ENCODE results near the gene DGKB. TPM values are rescaled to one million over a fixed set of nuclear protein-coding genes. Genes with fewer than 3 reads are reported as not detected.

DGKB gene
- total RNA-seq, 1 experiment from 2014 or later = not detected

- Histone ChIP-seq H3K4me3 (ENCODE audit: low read depth, low read length, poor library complexity, severe bottlenecking) (no peak overlapping the region), H3K27me3 (replicated peaks; ENCODE audit: insufficient read depth, low read depth, low read length, poor library complexity) (no peaks in the 10 kb centered on the region), H3K27ac (ENCODE audit: low read depth, low read length, poor library complexity, severe bottlenecking) (no peak overlapping the region), H3K4me1 (ENCODE audit: insufficient read depth, low read length, poor library complexity, severe bottlenecking) (no peaks in the 10 kb centered on the region), H3K9me3 (ENCODE audit: low read depth, low read length, poor library complexity, severe bottlenecking) (no peaks in the 10 kb centered on the region), H3K36me3 (ENCODE audit: insufficient read depth, low read length, poor library complexity, severe bottlenecking) (no peaks in the 10 kb centered on the region)
- no TSS peak for BruUV-seq (replicated peaks)
- POLR2A ChIA-PET (ENCODE audit: low non-redundant PET) = interaction anchor here (0.6 kb wide), 1 partner anchor 42 kb away, joined by 3 read pairs; no protein-coding TSS in a partner anchor
- TF ChIP-seq EZH2 (IDR thresholded peaks at IDR 0.05; ENCODE audit: borderline replicate concordance, low read depth, low read length, poor library complexity, severe bottlenecking) = no peak
- no peak for TF ChIP-seq CTCF (conservative IDR thresholded peaks at IDR 0.05; ENCODE audit: low read depth, low read length)
- CTCF ChIA-PET = no interaction called here
- DNase-seq (ENCODE audit: low spot score) = no peak
- intact Hi-C loops (cut with micrococcal nuclease; ENCODE audit: unreplicated experiment) = no loop called here
Measured at GRCh38 chr7:14800664-14801063, 101.9 kb downstream of the DGKB start.

- Histone ChIP-seq H3K4me1 (ENCODE audit: insufficient read depth, low read length, poor library complexity, severe bottlenecking) (no peaks in the 10 kb centered on the region), H3K9me3 (ENCODE audit: low read depth, low read length, poor library complexity, severe bottlenecking) (no peaks in the 10 kb centered on the region), H3K4me3 (ENCODE audit: low read depth, low read length, poor library complexity, severe bottlenecking) (no peak overlapping the region), H3K27ac (ENCODE audit: low read depth, low read length, poor library complexity, severe bottlenecking) (no peak overlapping the region), H3K36me3 (ENCODE audit: insufficient read depth, low read length, poor library complexity, severe bottlenecking) (no peaks in the 10 kb centered on the region), H3K27me3 (replicated peaks; ENCODE audit: insufficient read depth, low read depth, low read length, poor library complexity) (no peaks in the 10 kb centered on the region)
- CTCF ChIA-PET = no interaction called here
- intact Hi-C loops (cut with micrococcal nuclease; ENCODE audit: unreplicated experiment) = no loop called here
- POLR2A ChIA-PET (ENCODE audit: low non-redundant PET) = no interaction called here
- TF ChIP-seq EZH2 (IDR thresholded peaks at IDR 0.05; ENCODE audit: borderline replicate concordance, low read depth, low read length, poor library complexity, severe bottlenecking) = no peak
- TF ChIP-seq CTCF (conservative IDR thresholded peaks at IDR 0.05; ENCODE audit: low read depth, low read length) = no peak
- BruUV-seq (replicated peaks) = no TSS peak
- DNase-seq (ENCODE audit: low spot score) = no peak
Measured at GRCh38 chr7:14793151-14793550, 109.4 kb downstream of the DGKB start.

- Histone ChIP-seq H3K4me3 (ENCODE audit: low read depth, low read length, poor library complexity, severe bottlenecking) (no peak overlapping the region), H3K4me1 (ENCODE audit: insufficient read depth, low read length, poor library complexity, severe bottlenecking) (no peaks in the 10 kb centered on the region), H3K27me3 (replicated peaks; ENCODE audit: insufficient read depth, low read depth, low read length, poor library complexity) (no peaks in the 10 kb centered on the region), H3K9me3 (ENCODE audit: low read depth, low read length, poor library complexity, severe bottlenecking) (no peaks in the 10 kb centered on the region), H3K27ac (ENCODE audit: low read depth, low read length, poor library complexity, severe bottlenecking) (no peak overlapping the region), H3K36me3 (ENCODE audit: insufficient read depth, low read length, poor library complexity, severe bottlenecking) (no peaks in the 10 kb centered on the region)
- intact Hi-C loops (cut with micrococcal nuclease; ENCODE audit: unreplicated experiment) = no loop called here
- POLR2A ChIA-PET (ENCODE audit: low non-redundant PET) = no interaction called here
- TF ChIP-seq CTCF (conservative IDR thresholded peaks at IDR 0.05; ENCODE audit: low read depth, low read length) = no peak
- TF ChIP-seq EZH2 (IDR thresholded peaks at IDR 0.05; ENCODE audit: borderline replicate concordance, low read depth, low read length, poor library complexity, severe bottlenecking) = no peak
- BruUV-seq (replicated peaks) = no TSS peak
- no peak for DNase-seq (ENCODE audit: low spot score)
- CTCF ChIA-PET = interaction anchor here (0.6 kb wide), 1 partner anchor 163 kb away, joined by 3 read pairs; no protein-coding TSS in a partner anchor
Measured at GRCh38 chr7:14787551-14787950, 115.0 kb downstream of the DGKB start.
